VCaP (cell line): Measurements from ENCODE around the gene CPA2.
"Not testable (repeated sequence)": the region's sequence is repeated elsewhere in the genome, so short reads cannot be mapped to it uniquely, and the experiment has no call there.

ENCODE experiments used
- H3K27ac ChIP-seq: fragments of 450-650 bp; 2 replicates; pipeline ENCODE4 v1.5.1; 2017
- CTCF ChIP-seq: fragments of 450-650 bp; conservative IDR thresholded peaks from 2 replicates; pipeline ENCODE4 v1.5.1; 2017; ENCODE audit warnings: mild to moderate bottlenecking, moderate library complexity

Gene CPA2

GRCh38 chr7:130227883-130228575, 38.6 kb upstream of the CPA2 start:
- H3K27ac ChIP-seq, result no peak overlapping the region
- no peak for TF ChIP-seq CTCF

DNA sequence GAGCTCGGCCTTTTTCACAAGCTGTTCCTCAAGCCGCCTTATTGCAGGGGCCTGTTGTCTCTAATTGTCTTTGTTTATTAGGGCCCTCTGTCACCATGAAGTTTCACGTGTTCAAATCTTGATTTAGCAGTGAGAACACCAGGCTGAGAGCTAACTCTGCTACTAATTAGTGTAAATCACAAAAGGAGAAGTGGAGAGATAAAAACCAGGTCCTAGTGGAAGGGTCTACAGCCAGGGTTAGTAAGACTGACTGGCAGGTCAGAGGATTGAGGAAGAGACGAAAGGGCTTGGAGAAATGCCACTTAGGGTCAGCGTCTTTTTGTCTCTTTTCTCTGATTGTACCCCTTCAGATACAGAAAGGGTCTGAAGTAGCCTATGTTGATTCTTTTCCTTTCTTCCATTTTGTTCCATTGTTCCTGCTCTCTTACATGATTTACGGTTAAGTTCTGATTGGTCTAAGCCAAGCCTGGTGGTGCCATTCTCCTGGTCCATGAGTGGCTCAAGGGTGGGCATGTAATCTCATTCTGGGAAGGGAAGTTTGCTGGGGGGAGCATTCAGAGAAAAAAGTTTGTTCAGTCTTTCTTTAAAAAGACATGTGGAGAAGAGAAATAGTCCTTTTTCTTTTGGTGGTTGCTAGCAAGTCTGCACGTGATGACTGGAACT, 37.7 kb upstream of the CPA2 start:
- no peak overlapping the region for H3K27ac ChIP-seq
- no peak for TF ChIP-seq CTCF

DNA sequence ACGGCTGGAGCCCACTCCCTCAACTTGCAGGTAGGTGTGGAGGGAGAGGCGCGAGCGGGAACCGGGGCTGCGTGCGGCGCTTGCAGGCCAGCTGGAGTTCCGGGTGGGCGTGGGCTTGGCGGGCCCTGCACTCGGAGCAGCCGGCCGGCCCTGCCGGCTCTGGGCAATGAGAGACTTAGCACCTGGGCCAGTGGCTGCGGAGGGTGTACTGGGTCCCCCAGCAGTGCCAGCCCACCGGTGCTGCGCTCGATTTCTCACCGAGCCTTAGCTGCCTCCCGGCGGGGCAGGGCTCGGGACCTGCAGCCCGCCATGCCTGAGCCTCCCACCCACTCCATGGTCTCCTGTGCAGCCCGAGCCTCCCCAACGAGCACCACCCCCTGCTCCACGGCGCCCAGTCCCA, 36.7 kb upstream of the CPA2 start:
- not testable (repeated sequence) for H3K27ac ChIP-seq

GRCh38 chr7:130231792-130232191, 34.9 kb upstream of the CPA2 start:
- no peak overlapping the region for H3K27ac ChIP-seq
- TF ChIP-seq CTCF, result no peak

- H3K27ac ChIP-seq, result no peak overlapping the region
- TF ChIP-seq CTCF, result no peak
Observed at GRCh38 chr7:130232209-130232608, 34.5 kb upstream of the CPA2 start.

DNA sequence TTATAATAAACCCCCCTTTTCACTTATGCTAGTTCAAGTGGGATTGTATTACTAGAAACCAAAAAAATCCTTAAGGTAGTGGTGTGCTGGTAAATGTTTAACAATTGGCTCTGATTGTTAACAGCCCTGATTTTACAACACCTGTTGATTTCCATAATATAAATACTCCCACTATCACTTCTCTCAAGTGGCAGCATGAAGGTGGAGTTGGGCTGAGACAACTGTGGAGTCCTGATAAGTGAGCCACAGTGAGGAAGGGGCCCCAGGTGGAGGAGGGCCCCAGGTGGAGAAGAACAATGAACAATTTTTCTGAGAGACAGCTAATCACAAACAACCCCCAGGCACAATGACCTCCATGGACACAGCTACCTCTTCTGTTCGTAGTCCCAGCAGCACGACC, 32.6 kb upstream of the CPA2 start:
- H3K27ac ChIP-seq, result no peak overlapping the region
- no peak for TF ChIP-seq CTCF

DNA sequence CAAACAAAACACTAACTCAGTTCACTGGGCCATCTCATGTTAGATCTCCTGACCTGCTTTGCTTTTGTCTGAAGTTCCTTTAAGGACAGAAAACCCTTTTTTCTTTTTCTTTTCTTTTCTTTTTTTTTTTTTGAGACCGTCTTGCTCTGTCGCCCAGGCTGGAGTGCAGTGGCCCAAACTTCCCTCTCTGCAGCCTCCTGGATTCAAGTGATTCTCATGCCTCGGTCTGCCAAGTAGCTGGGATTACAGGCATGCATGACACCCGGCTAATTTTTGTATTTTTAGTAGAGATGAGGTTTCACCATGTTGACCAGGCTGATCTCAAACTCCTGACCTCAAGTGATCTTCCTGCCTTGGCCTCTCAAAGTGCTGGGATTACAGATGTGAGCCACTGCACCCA, 30.3 kb upstream of the CPA2 start:
- H3K27ac ChIP-seq, result not testable (repeated sequence)

DNA sequence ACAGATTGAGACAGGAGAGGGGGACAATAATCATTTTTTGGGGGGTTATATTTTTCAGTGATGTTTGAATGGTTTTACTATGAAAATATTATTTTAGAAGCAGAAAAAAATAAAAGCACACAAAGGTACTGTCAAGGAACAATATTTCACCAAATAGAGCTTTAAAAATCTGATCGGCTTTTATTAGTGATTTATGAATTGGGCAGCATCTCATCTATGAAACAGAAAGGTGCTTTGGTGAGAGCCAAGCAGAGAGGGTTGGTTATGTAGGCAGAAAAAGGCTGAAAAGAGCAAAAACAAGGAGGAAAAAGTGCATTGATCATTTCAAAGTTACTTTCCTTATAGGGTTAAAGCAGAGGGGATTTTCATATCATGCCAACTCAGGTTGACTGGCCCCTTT, 26.4 kb upstream of the CPA2 start:
- H3K27ac ChIP-seq, result no peak overlapping the region
- TF ChIP-seq CTCF, result no peak
